TTC549 (cell line): ENCODE results near the gene NF1.
"Not testable (repeated sequence)": the region's sequence is repeated elsewhere in the genome, so short reads cannot be mapped to it uniquely, and the experiment has no call there.

Experiments
- FAIRE-seq: peaks from 2 replicates; lab custom pipeline; 2012; peaks lifted over from hg19 to GRCh38; lab: Jason Lieb, UNC

Gene NF1

GRCh38 chr17:31262923-31263322 lies 168.1 kb downstream of the NF1 start:
- not testable (repeated sequence) for FAIRE-seq

- no peak for FAIRE-seq
These were observed 171.3 kb downstream of the NF1 start for GRCh38 chr17:31266042-31266441.

GRCh38 chr17:31269036-31269577 lies 174.3 kb downstream of the NF1 start:
- FAIRE-seq, result no peak

DNA sequence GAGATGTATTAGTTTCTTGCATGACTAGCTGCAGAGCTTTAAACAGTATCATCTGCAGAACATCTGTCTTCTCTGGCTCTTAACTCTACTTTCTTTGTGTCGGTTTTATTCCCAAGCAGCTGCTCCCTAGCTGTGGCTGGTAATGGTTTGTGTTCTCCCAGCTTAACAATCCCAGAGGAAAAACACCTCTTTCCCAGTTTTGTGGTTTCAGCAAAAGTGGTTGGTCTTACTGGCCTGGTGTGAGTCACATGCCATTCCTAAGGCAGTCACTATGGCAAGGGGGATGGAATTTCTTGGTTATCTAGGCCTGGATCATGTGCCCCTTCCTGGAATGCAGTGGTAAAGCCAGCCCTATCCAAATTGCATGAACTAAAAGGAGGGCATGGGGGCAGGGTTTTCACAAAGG lies 174.8 kb downstream of the NF1 start:
- no peak for FAIRE-seq

DNA sequence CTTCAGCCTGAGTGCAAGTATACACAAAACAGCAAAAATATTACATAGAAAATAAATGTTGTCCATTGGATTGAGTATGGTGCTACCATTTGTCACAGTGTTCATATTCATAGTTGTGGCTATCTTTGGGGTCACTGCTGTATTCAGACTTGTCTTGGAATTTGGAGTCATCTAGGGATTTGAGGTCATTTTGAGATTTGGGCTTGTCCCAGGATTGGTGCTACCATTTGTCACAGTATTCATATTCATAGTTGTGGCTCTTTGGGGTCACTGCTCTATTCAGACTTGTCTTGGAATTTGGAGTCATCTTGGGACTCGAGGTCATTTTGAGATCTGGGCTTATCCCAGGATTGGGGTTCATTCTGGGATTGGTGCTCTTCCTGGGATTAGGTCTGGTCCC lies 177.5 kb downstream of the NF1 start:
- no peak for FAIRE-seq

DNA sequence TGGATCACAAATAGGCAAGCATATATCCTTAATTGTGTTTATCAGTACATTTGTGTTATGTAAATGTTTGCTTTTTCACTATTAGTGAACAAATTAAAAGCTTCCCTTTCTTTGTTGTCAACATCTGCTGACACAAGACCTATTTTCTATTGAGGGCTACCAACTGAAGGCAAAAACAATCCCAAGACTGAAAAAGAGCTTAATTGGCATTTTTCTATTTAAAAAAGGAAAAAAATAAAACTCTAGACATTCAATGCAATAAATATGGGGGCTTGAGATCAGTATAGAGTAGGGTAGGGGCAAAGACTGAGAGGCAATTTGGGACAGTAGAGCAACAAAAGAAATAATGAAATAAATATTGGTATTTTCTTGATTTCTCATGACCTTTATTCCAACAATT lies 178.0 kb downstream of the NF1 start:
- no peak for FAIRE-seq

DNA sequence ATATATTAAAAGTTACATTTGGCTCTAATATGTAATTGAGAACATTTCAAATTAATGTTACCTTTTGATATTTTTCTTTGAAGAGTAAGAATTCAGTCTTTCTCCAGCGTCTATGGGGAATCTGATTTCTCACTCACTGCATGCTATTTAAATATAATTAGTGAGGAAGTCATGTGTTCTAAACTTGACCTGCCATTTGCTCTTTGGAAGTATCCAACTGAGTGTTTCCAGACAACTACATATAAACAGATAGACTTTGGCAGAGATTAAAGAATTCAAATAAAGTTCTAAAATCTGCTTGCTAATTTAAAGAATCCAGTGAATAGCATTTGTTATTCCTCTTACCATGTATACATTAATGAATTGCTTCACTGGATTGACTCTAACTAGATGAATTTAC lies 178.7 kb downstream of the NF1 start:
- no peak for FAIRE-seq

GRCh38 chr17:31274252-31274651 lies 179.5 kb downstream of the NF1 start:
- no peak for FAIRE-seq

DNA sequence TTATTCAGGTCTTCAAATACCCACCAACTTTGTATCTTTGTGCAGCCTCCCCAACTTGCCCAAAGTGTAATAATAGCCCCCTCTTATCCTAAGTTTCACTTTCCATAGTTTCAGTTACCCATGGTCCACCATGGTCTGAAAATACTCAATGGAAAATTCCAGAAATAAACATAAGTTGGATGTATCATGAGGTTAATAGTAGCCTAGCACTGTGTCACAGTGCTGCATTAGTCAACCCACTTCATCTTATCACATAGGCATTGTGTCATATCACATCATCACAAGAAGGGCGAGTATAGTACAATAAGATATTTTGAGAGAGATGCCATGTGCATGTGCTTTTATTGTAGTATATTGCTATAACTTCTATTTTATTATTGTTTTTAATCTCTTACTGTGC lies 180.3 kb downstream of the NF1 start:
- FAIRE-seq, result no peak

DNA sequence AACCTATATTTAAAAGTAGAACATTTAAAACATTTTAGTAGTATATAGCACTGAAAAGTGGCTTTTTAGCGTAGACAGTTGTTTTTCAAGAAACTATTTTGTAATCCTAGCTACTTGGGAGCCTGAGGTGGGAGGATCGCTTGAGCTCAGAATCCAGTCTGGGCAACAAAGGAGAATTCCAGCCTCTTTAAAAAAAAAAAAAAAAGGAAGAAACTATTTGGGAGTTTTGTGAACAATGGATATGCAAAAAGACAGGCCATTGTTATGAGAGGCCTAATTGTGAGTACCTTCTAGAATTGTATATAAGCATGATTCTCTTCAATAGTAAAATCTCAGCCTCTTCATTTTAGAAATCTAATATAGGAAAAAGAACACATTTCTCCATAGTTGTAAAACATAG lies 184.6 kb downstream of the NF1 start:
- FAIRE-seq, result no peak

DNA sequence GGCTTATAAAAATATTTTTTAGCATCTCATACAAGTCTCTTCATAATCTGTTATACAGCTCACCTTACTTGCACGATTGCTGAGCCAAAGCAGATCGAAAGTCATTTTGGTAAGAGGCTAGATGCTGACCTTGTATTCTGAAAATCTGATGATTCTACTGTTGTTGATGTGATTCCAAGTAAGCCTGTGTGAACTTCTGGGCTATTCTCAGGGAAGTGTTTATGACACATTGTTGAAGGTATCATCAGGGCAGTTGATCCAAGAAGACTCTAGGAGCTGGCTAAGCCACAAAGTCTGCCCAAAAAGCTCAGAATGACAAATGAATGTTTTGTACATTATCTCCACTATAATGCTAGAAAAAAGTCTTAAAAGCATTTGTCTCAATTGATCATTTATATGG lies 186.3 kb downstream of the NF1 start:
- no peak for FAIRE-seq

GRCh38 chr17:31283841-31284240 lies 189.1 kb downstream of the NF1 start:
- FAIRE-seq, result no peak

DNA sequence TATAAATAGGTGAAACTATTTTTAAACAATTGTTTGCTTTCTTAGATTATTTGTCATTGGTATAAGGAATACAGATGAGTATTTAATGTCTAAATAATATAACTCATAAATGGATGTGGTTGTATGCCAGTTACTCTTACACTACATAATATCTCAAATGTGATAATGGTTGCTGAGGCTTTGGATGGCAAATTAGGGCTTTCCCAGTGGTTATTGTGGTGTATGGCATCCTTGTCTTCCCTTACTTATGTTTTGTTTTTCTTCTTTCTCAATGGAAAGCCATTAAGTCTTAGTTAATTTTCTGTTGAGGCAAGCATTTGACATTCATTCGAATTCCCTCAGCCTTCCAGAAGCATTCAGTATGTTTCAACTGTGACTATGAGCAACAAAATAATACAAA lies 191.8 kb downstream of the NF1 start:
- no peak for FAIRE-seq

GRCh38 chr17:31287932-31288331 lies 193.2 kb downstream of the NF1 start:
- FAIRE-seq, result not testable (repeated sequence)

DNA sequence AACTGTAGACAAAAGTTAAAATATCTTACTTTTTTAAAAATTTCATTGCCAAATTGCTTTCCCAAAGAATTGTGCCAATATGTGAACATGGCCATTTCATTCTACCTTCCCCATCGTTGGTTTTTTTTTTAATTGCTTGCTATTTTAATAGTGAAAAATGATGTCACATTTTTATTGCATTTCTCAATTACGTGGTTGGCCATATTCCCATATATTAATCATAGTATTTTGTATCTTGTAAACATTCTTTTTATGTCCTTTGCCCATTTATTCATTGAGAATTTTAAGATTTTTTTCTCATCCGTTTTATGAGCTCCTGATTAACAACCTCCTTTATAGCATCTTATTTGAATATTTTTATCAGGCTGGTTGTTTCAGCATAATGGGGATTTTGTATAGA lies 195.0 kb downstream of the NF1 start:
- FAIRE-seq, result no peak

GRCh38 chr17:31291820-31292219 lies 197.0 kb downstream of the NF1 start:
- FAIRE-seq, result no peak

- no peak for FAIRE-seq
These were observed 198.8 kb downstream of the NF1 start for GRCh38 chr17:31293581-31293980.

GRCh38 chr17:31294231-31294630 lies 199.5 kb downstream of the NF1 start:
- FAIRE-seq, result no peak

GRCh38 chr17:31294820-31295488 lies 200.2 kb downstream of the NF1 start:
- FAIRE-seq, result no peak

DNA sequence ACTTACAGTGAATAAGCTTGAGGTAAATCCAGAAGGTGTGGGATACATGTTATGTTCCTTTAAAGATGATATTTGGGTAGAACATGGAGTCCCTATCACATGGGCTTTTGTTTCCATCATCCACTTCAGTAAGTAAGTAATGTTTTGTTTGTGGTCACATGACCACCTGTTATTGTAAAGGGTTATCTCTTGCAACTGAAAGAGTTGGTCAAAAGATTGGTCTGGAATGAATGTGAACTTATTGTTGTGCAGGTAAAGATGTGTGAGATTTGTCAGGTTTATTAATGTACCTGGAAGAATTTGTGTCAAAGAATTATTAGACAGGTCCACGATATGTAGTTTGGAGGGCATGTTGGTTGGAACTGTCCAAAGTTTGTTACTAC lies 200.7 kb downstream of the NF1 start:
- FAIRE-seq, result no peak

DNA sequence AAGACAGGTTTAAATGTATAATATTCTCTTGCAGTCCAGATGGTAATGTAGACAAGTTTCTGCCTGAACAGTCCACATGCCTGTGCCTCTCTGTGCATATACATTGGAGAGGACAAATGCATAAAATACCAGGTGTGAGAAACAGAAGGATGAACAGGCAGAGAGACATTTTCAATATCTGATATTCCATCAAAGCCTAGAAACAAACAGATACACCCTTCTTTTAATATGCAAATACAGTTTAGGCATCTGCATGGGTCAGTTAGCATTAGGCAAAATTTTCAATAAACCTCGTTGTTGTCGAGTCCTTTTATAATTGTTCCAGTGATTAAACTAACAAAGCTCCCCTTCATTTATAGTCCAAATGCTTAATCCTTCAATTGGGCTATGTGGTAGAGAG lies 201.4 kb downstream of the NF1 start:
- FAIRE-seq, result no peak

DNA sequence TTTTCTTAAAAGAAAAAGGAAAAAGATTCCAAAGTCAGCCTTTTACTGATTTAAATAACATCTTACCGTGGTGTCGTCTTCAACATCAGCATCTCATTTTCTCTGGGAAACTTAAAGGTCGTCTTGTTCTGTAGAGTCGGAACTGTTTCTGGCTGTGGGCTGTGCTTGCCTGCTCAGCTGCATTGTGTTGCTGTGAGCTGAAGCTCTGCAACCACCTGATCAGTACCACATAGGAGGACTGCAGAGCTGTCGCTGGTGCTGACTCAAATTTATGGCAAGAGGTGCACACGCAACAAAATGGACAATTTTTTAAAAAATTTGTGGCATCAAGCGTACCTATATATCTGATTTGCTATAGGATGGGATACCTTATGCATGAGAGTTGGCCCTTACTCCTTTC lies 202.3 kb downstream of the NF1 start, which contains the start of gene OMG:
Gene OMG, minus strand, starts transcription at position 150 of the 400 bp plus-strand sequence. CDS start 908 bp downstream, outside the sequence.
- no peak for FAIRE-seq

DNA sequence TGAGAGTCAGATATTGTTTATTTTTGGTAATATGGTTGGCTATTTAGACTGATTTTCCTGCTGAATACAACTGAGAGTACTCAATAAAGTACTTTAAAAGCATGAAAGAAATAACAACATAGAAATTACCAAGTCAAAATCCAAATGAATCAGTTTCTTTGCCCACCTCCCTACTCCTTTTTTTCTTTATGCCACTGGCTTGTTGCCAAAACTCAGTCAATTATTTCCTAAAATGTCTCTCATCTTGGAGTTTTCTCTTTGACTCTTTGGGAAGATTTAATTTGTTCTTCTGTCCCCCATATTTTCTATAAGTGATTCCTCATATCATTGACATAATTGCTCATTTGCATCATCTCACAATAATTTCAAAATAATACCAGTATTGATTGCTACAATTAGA lies 204.8 kb downstream of the NF1 start:
- FAIRE-seq, result no peak

- FAIRE-seq, result no peak
These were observed 212.9 kb downstream of the NF1 start for GRCh38 chr17:31307640-31308039.
